IgD-negative memory B cell (primary cell): ENCODE data around the gene IZUMO4. TPM values are rescaled to one million over a fixed set of nuclear protein-coding genes. Genes with fewer than 3 reads are reported as not detected.
"Not testable (repeated sequence)": the region's sequence is repeated elsewhere in the genome, so short reads cannot be mapped to it uniquely, and the experiment has no call there.

Experiments
- H3K27ac Mint-ChIP-seq, 3 donors: one replicate each; pipeline ENCODE4 v1.8.0; 2020 to 2022; ENCODE audit warnings: mild to moderate bottlenecking in 3 of 3, mixed read lengths in 3 of 3, moderate library complexity in 1 of 3
- H3K27me3 Mint-ChIP-seq: one replicate; pipeline ENCODE4 v1.8.0; 2021; ENCODE audit warnings: mixed read lengths
- H3K36me3 Mint-ChIP-seq: one replicate; pipeline ENCODE4 v1.8.0; 2020; ENCODE audit warnings: mild to moderate bottlenecking, mixed read lengths
- H3K4me1 Mint-ChIP-seq, 3 donors: one replicate each; pipeline ENCODE4 v1.8.0; 2020 to 2022; ENCODE audit warnings: mixed read lengths in 3 of 3, mild to moderate bottlenecking in 1 of 3
- H3K4me3 Mint-ChIP-seq, 4 donors: one replicate each; pipeline ENCODE4 v1.8.0; 2020 to 2022; ENCODE audit warnings: mild to moderate bottlenecking in 4 of 4, mixed read lengths in 4 of 4, moderate library complexity in 3 of 4
- H3K9me3 Mint-ChIP-seq, 3 donors: one replicate each; pipeline ENCODE4 v1.8.0; 2020 to 2021; ENCODE audit warnings: mixed read lengths in 3 of 3, mild to moderate bottlenecking in 1 of 3
- polyA plus RNA-seq: library from polyadenylated mRNA; unstranded; fragments of 300-500 nt; fragmentation: Illumina TruSeq; gene quantifications from one replicate; pipeline ENCODE4 v1.2.3, GENCODE V29; 2021

The IZUMO4 gene
- polyA plus RNA-seq, 1 donor from 2014 or later = 0.83 TPM

GRCh38 chr19:2116507-2116906, 19.8 kb downstream of the IZUMO4 start:
- Mint-ChIP-seq H3K9me3 (no peaks in the 10 kb centered on the region), H3K27me3 (no peaks in the 10 kb centered on the region), H3K4me1 (peaks cover 0 to 3% (median 0%) of the 10 kb centered on the region in 3 donors), H3K4me3 (no peak overlapping the region), H3K36me3 (peaks cover 5% of the 10 kb centered on the region), H3K27ac (no peak overlapping the region)

DNA sequence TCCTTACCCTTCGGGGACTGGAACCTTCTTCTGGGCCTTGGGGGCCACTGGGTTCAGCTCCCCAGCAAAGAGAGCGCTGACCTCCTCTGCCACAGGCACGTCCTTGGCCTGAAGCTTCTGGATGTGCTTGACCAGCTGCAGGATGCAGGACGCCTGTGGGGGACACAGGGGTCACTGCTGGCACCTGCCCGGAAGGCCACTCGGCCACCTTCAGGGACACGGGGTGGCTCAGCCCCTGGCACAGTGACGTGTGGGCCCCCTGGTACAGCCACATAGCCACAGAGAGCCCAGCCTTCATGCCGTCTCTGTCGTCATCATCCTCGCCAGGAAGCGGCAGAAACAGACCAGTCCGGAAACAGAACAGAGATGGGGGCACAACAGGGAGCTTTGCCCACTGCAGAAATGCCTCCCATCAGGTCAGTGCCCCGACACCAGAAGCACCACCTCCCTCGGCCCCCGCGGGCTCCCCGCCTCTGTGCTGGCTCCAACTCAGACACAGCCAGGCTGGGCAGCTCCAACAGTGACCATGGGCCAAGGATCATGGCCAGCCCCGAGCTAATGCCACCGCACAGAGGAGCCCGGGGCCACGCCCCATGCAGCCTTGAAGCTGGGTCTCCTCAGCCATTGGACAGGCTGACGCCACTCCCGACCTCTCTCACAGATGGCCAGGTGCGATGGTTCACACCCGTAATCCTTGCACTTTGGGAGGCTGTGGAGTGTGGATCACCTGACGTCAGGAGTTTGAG, 20.7 kb downstream of the IZUMO4 start:
- Mint-ChIP-seq H3K27ac (no peak overlapping the region), H3K4me1 (peaks cover 0 to 3% (median 0%) of the 10 kb centered on the region in 3 donors), H3K9me3 (no peaks in the 10 kb centered on the region), H3K36me3 (peaks cover 5% of the 10 kb centered on the region), H3K4me3 (no peak overlapping the region), H3K27me3 (no peaks in the 10 kb centered on the region)

DNA sequence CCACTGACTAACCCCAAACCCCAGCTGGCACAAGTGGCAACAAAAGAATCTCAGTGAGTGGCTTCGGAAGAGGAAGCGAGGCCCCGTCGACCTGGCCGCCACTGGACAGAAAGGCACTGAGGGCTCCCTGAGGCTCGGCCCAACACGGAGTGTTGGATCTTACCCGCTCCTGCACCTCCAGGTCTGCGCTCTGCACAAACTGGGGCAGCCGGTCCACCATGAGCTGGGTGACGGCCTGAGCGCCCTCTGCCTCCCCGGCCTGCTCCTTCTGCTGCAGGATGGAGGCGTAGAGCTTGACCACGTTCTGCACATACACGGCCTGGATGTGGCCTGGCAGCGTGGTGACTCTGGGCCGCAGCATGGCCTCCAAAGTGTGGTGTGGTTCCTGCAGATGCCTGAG, 21.7 kb downstream of the IZUMO4 start:
- Mint-ChIP-seq H3K9me3 (no peaks in the 10 kb centered on the region), H3K36me3 (peaks cover 5% of the 10 kb centered on the region), H3K27ac (no peak overlapping the region), H3K27me3 (no peaks in the 10 kb centered on the region), H3K4me3 (no peak overlapping the region), H3K4me1 (peaks cover 0 to 3% (median 0%) of the 10 kb centered on the region in 3 donors)

DNA sequence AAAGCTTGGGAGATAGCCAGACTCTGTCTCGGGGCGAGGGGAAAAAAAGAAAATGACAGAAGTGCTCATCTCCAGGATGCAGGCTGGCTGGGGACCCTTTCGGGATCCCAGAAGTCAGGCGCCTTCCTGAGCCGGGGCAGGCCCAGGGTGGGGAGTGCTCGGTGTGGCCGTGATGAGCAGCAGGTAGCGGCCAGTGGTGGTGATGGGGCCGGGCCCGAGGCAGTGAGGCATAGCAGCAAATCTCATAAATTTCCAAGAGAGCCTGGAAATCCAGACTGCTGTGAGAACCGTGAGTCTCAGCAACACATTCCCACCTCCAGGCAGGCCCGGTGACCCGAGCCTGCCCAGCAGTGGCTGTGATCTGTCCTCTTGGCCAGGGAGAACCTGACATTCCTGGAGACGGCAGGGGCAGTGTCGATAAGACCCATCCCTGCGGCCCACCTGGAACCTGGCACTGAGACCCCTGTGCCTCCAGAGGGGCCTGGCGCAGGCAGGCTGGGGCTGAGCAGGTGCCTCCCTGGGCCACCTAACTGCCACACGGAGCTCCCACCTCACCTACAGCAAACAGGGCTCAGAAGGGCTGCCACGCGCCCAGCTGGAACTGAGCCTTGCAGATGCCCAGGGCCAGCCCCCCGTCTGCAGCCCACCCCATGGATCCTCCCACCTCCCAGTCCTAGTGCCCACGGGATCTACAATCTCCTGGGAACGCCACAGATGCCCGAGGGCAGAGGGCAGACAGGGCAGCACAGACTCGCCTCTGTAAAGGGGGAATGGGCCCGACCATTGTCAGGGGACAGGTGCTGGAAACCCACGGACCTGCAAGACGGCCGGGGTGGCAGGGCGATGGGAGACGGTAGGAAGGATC, 23.4 kb downstream of the IZUMO4 start:
- Mint-ChIP-seq H3K27ac (no peak overlapping the region), H3K4me3 (no peak overlapping the region), H3K36me3 (no peaks in the 10 kb centered on the region), H3K4me1 (no peaks in the 10 kb centered on the region), H3K9me3 (no peaks in the 10 kb centered on the region), H3K27me3 (no peaks in the 10 kb centered on the region)

DNA sequence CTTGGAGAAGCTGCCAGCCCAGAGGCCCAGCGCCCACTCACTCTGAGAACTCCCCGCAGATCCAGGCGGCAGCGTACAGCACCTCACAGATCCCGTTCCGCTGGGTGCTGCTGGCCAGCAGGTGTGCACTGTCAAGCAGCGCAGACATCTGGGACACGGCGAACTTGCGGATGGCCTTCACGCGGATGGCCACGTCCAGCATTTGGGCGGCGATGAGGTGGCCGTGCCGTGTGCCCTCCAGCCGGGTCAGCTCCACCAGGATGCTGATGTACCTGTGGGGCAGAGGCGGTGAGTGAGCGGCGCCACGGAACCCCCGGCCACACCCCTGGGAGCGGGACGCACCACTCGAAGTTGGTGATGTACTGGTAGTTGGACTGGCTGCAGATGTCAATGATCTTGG, 24.1 kb downstream of the IZUMO4 start:
- no peaks in the 10 kb centered on the region for H3K36me3 Mint-ChIP-seq
- no peaks in the 10 kb centered on the region for H3K9me3 Mint-ChIP-seq
- H3K4me3 Mint-ChIP-seq = no peak overlapping the region
- no peaks in the 10 kb centered on the region for H3K4me1 Mint-ChIP-seq
- H3K27ac Mint-ChIP-seq = no peak overlapping the region
- H3K27me3 Mint-ChIP-seq = no peaks in the 10 kb centered on the region

DNA sequence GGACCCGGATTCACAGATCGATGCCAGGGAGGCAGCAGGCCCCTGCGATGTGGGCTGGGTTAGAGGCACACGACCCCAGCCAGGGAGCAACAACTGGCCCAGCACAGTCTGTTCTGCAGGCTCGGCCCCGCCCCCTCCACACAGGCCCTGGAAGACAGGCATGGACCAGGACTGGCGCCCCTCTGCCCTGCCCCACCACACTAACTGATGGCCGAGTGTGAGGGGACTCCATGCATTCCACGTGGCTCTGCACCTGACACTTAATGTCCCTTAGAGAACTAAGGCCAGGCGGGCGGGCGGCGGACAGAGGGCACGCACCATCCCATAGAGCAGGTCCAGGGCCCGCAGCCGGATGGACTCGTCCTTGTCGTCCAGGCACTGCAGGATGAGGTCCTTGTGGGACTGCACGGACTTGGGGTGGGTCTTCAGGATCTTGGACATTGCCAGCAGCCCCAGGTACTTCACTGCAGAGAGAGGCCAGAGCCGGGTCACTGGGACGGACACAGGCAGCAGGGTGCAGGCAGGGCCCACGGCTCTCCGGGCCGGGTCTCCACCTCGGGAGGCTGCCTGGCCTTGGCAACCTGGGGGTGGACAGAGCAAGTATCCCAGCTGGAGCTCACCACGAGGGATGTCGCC, 24.8 kb downstream of the IZUMO4 start:
- H3K27ac Mint-ChIP-seq = no peak overlapping the region
- no peaks in the 10 kb centered on the region for H3K36me3 Mint-ChIP-seq
- no peaks in the 10 kb centered on the region for H3K9me3 Mint-ChIP-seq
- no peaks in the 10 kb centered on the region for H3K27me3 Mint-ChIP-seq
- no peak overlapping the region for H3K4me3 Mint-ChIP-seq
- no peaks in the 10 kb centered on the region for H3K4me1 Mint-ChIP-seq

- H3K27ac Mint-ChIP-seq = no peak overlapping the region
- no peaks in the 10 kb centered on the region for H3K9me3 Mint-ChIP-seq
- H3K36me3 Mint-ChIP-seq = no peaks in the 10 kb centered on the region
- H3K4me1 Mint-ChIP-seq = no peaks in the 10 kb centered on the region
- H3K4me3 Mint-ChIP-seq = no peak overlapping the region
- no peaks in the 10 kb centered on the region for H3K27me3 Mint-ChIP-seq
These were observed 25.5 kb downstream of the IZUMO4 start for GRCh38 chr19:2122251-2122650.

- Mint-ChIP-seq H3K4me3 (no peak overlapping the region), H3K4me1 (no peaks in the 10 kb centered on the region), H3K27me3 (no peaks in the 10 kb centered on the region), H3K9me3 (no peaks in the 10 kb centered on the region), H3K36me3 (no peaks in the 10 kb centered on the region), H3K27ac (no peak overlapping the region)
These were observed 26.3 kb downstream of the IZUMO4 start for GRCh38 chr19:2122982-2123381.

- no peaks in the 10 kb centered on the region for H3K36me3 Mint-ChIP-seq
- no peaks in the 10 kb centered on the region for H3K9me3 Mint-ChIP-seq
- H3K4me3 Mint-ChIP-seq = no peak overlapping the region
- H3K4me1 Mint-ChIP-seq = no peaks in the 10 kb centered on the region
- H3K27ac Mint-ChIP-seq = peak overlapping the region in 1 of 3 donors; percentile 67
- H3K27me3 Mint-ChIP-seq = no peaks in the 10 kb centered on the region
These were observed 27.1 kb downstream of the IZUMO4 start for GRCh38 chr19:2123682-2124387.

- Mint-ChIP-seq H3K36me3 (no peaks in the 10 kb centered on the region), H3K4me1 (no peaks in the 10 kb centered on the region), H3K27ac (no peak overlapping the region)
These were observed 30.3 kb downstream of the IZUMO4 start for GRCh38 chr19:2126879-2127518.

DNA sequence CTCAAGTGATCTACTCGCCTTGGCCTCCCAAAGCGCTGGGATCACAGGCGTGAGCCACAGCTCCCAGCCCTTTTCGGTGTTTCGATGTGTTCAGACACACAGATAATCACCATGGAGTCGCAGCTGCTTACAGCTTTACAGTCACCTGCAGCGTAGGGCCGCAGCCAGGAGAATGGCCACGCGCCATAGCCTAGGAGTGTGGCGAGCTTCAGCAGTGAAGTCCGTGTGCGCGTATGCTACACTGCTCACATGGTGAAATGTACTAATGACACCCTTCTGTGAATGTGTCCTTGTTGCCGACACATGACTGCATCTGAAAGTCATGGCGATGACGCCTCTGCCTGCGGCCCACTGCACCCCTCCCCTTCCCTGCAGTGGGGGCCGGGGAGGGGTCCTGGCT, 31.0 kb downstream of the IZUMO4 start:
- no peak overlapping the region for H3K4me3 Mint-ChIP-seq
- H3K4me1 Mint-ChIP-seq = no peaks in the 10 kb centered on the region
- H3K9me3 Mint-ChIP-seq = no peaks in the 10 kb centered on the region
- H3K27ac Mint-ChIP-seq = no peak overlapping the region
- no peaks in the 10 kb centered on the region for H3K36me3 Mint-ChIP-seq
- H3K27me3 Mint-ChIP-seq = no peaks in the 10 kb centered on the region

More at GRCh38 chr19:2126879-2127518, 30.3 kb downstream of the IZUMO4 start:
- no peak overlapping the region for H3K4me3 Mint-ChIP-seq
- no peaks in the 10 kb centered on the region for H3K27me3 Mint-ChIP-seq
- H3K9me3 Mint-ChIP-seq = no peaks in the 10 kb centered on the region

DNA sequence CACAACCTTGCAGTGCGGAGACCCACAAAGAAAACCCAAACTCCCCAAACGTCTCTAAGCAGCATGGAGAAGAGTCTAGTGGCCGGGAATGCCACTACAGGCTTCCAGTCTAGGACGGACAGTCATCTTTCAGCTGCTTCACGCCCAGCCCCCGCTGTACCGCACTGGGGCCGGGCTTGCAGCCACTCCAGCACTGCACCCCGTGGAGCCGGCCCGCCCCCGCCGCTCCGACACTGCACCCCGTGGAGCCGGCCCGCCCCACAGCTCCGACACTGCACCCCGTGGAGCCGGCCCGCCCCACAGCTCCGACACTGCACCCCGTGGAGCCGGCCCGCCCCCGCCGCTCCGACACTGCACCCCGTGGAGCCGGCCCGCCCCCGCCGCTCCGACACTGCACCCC, 31.5 kb downstream of the IZUMO4 start:
- H3K9me3 Mint-ChIP-seq, H3K4me1 Mint-ChIP-seq, H3K36me3 Mint-ChIP-seq, H3K27ac Mint-ChIP-seq, H3K27me3 Mint-ChIP-seq, H3K4me3 Mint-ChIP-seq: not testable (repeated sequence)

DNA sequence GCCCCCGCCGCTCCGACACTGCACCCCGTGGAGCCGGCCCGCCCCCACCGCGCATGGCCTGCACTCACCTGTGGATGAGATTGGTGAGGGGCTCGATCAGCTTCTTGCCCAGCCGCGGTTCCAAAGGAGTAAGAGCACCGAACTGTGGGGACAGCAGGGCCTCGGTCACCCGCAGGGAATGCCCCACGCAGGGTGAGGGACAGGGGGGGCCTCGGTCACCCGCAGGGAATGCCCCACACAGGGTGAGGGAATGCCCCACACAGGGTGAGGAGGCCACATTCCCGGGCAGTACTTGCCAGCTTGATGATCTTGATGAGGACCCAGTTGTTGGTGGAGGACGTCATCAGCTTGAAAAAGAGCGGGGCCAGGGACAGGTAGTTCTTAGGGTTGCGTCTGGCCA, 32.3 kb downstream of the IZUMO4 start:
- no peak overlapping the region for H3K4me3 Mint-ChIP-seq
- H3K4me1 Mint-ChIP-seq = no peaks in the 10 kb centered on the region
- no peaks in the 10 kb centered on the region for H3K27me3 Mint-ChIP-seq
- no peaks in the 10 kb centered on the region for H3K36me3 Mint-ChIP-seq
- H3K27ac Mint-ChIP-seq = no peak overlapping the region
- H3K9me3 Mint-ChIP-seq = no peaks in the 10 kb centered on the region

GRCh38 chr19:2129486-2129885, 32.8 kb downstream of the IZUMO4 start:
- H3K27me3 Mint-ChIP-seq = no peaks in the 10 kb centered on the region
- no peaks in the 10 kb centered on the region for H3K9me3 Mint-ChIP-seq
- no peak overlapping the region for H3K4me3 Mint-ChIP-seq
- H3K27ac Mint-ChIP-seq = no peak overlapping the region
- no peaks in the 10 kb centered on the region for H3K4me1 Mint-ChIP-seq
- no peaks in the 10 kb centered on the region for H3K36me3 Mint-ChIP-seq
